Ureter (tissue), 1 donor: Measurements from ENCODE around the gene ZNF512. TPM values are rescaled to one million over a fixed set of nuclear protein-coding genes. Genes with fewer than 3 reads are reported as not detected.

Source experiments
- DNase-seq: peaks from one replicate; pipeline ENCODE4 v3.0.0-alpha.2; 2020; ENCODE audit warnings: low spot score
- total RNA-seq: library from RNA; stranded (reverse); gene quantifications from one replicate; pipeline ENCODE4 v1.2.4, GENCODE V29; 2023
- donor health status: DM: yes; HTN: yes; CAD: no.

ZNF512 gene
- total RNA-seq, 1 donor from 2014 or later, result 48.7 TPM

GRCh38 chr2:27634291-27634690, 51.4 kb downstream of the ZNF512 start:
- no peak for DNase-seq

GRCh38 chr2:27636766-27637165, 53.9 kb downstream of the ZNF512 start:
- no peak for DNase-seq

GRCh38 chr2:27638037-27638637, 55.3 kb downstream of the ZNF512 start:
- no peak for DNase-seq

GRCh38 chr2:27638709-27639108, 55.9 kb downstream of the ZNF512 start:
- DNase-seq, result no peak

GRCh38 chr2:27640722-27641245, 57.9 kb downstream of the ZNF512 start:
- no peak for DNase-seq

- no peak for DNase-seq
Measured at GRCh38 chr2:27645197-27645596, 62.4 kb downstream of the ZNF512 start.

GRCh38 chr2:27647289-27647688, 64.4 kb downstream of the ZNF512 start:
- no peak for DNase-seq

- DNase-seq, result no peak
Measured at GRCh38 chr2:27647737-27648136, 64.9 kb downstream of the ZNF512 start.

- no peak for DNase-seq
Measured at GRCh38 chr2:27651056-27651455, 68.2 kb downstream of the ZNF512 start.

GRCh38 chr2:27652341-27652740, 69.5 kb downstream of the ZNF512 start:
- no peak for DNase-seq

- no peak for DNase-seq
Measured at GRCh38 chr2:27652790-27653189, 69.9 kb downstream of the ZNF512 start.

GRCh38 chr2:27653397-27653796, 70.6 kb downstream of the ZNF512 start:
- DNase-seq, result no peak

GRCh38 chr2:27655155-27655951, 72.5 kb downstream of the ZNF512 start:
- DNase-seq, result no peak

- no peak for DNase-seq
Measured at GRCh38 chr2:27661371-27661770, 78.5 kb downstream of the ZNF512 start.

GRCh38 chr2:27663285-27664153, 80.7 kb downstream of the ZNF512 start, which contains the start of the genes SLC4A1AP and SUPT7L:
Gene SLC4A1AP (plus strand): TSS chr2:27663889. CDS start chr2:27663915, 26 bp downstream.
Gene SUPT7L (minus strand): TSS chr2:27663614. CDS start chr2:27662192, 1,422 bp downstream.
- peak; percentile 67 for DNase-seq

GRCh38 chr2:27664154-27664574, 81.3 kb downstream of the ZNF512 start:
- DNase-seq, result no peak

GRCh38 chr2:27664622-27665363, 82.0 kb downstream of the ZNF512 start:
- DNase-seq, result no peak

- no peak for DNase-seq
Measured at GRCh38 chr2:27667446-27667845, 84.6 kb downstream of the ZNF512 start.

- DNase-seq, result no peak
Measured at GRCh38 chr2:27671235-27671634, 88.4 kb downstream of the ZNF512 start.
